ENCODE results near the gene MYCN. TPM values are rescaled to one million over a fixed set of nuclear protein-coding genes. Genes with fewer than 3 reads are reported as not detected.

MYCN gene
- total RNA-seq, 1 experiment from 2014 or later, result 8.7 TPM

- H3K9me3 Mint-ChIP-seq (ENCODE audit: low read depth, unreplicated experiment), result no peaks in the 10 kb centered on the region
- intact Hi-C loops (cut with micrococcal nuclease; ENCODE audit: unreplicated experiment), result no loop called here
- H3K36me3 Mint-ChIP-seq (ENCODE audit: insufficient read depth, unreplicated experiment), result peaks cover 7% of the 10 kb centered on the region
- no peak overlapping the region for H3K27ac Mint-ChIP-seq (ENCODE audit: unreplicated experiment)
- BruUV-seq (replicated peaks), result no TSS peak
- H3K27me3 Mint-ChIP-seq (ENCODE audit: unreplicated experiment), result no peaks in the 10 kb centered on the region
- peaks cover 79% of the 10 kb centered on the region for H3K4me1 Mint-ChIP-seq (ENCODE audit: low read depth, unreplicated experiment)
- H3K4me3 Mint-ChIP-seq (ENCODE audit: low read depth, unreplicated experiment), result no peak overlapping the region
- DNase-seq, result no peak
- CTCF ChIA-PET, result no interaction called here
- no peak for TF ChIP-seq CTCF (IDR thresholded peaks at IDR 0.05; ENCODE audit: unreplicated experiment)
Measured at GRCh38 chr2:15971831-15972522, 31.6 kb downstream of the MYCN start.

- BruUV-seq (replicated peaks), result no TSS peak
- CTCF ChIA-PET, result no interaction called here
Measured at GRCh38 chr2:15973481-15974401, 33.4 kb downstream of the MYCN start.

GRCh38 chr2:15974565-15975260 is 34.4 kb downstream of the MYCN start:
- peaks cover 61% of the 10 kb centered on the region for H3K4me1 Mint-ChIP-seq (ENCODE audit: low read depth, unreplicated experiment)
- H3K9me3 Mint-ChIP-seq (ENCODE audit: low read depth, unreplicated experiment), result no peaks in the 10 kb centered on the region
- no peak overlapping the region for H3K27ac Mint-ChIP-seq (ENCODE audit: unreplicated experiment)
- no peaks in the 10 kb centered on the region for H3K36me3 Mint-ChIP-seq (ENCODE audit: insufficient read depth, unreplicated experiment)
- DNase-seq, result no peak
- H3K27me3 Mint-ChIP-seq (ENCODE audit: unreplicated experiment), result no peaks in the 10 kb centered on the region
- intact Hi-C loops (cut with micrococcal nuclease; ENCODE audit: unreplicated experiment), result loop anchor here (5.0 kb wide), 1 partner anchor 38 kb away; no protein-coding TSS in a partner anchor
- H3K4me3 Mint-ChIP-seq (ENCODE audit: low read depth, unreplicated experiment), result no peak overlapping the region
- no peak for TF ChIP-seq CTCF (IDR thresholded peaks at IDR 0.05; ENCODE audit: unreplicated experiment)
- CTCF ChIA-PET, result interaction anchor here (0.6 kb wide), 1 partner anchor 388 kb away, joined by 3 read pairs; no protein-coding TSS in a partner anchor
- BruUV-seq (replicated peaks), result no TSS peak

More at GRCh38 chr2:15973481-15974401, 33.4 kb downstream of the MYCN start:
- intact Hi-C loops (cut with micrococcal nuclease; ENCODE audit: unreplicated experiment), result no loop called here
- Mint-ChIP-seq H3K4me3 (ENCODE audit: low read depth, unreplicated experiment) (no peak overlapping the region), H3K36me3 (ENCODE audit: insufficient read depth, unreplicated experiment) (peaks cover under 1% of the 10 kb centered on the region), H3K9me3 (ENCODE audit: low read depth, unreplicated experiment) (no peaks in the 10 kb centered on the region), H3K4me1 (ENCODE audit: low read depth, unreplicated experiment) (peaks cover 70% of the 10 kb centered on the region), H3K27ac (ENCODE audit: unreplicated experiment) (no peak overlapping the region), H3K27me3 (ENCODE audit: unreplicated experiment) (no peaks in the 10 kb centered on the region)
- no peak for DNase-seq
- no peak for TF ChIP-seq CTCF (IDR thresholded peaks at IDR 0.05; ENCODE audit: unreplicated experiment)

GRCh38 chr2:15975261-15975600 is 34.9 kb downstream of the MYCN start:
- Mint-ChIP-seq H3K4me1 (ENCODE audit: low read depth, unreplicated experiment) (peaks cover 58% of the 10 kb centered on the region), H3K27me3 (ENCODE audit: unreplicated experiment) (no peaks in the 10 kb centered on the region), H3K27ac (ENCODE audit: unreplicated experiment) (no peak overlapping the region), H3K9me3 (ENCODE audit: low read depth, unreplicated experiment) (no peaks in the 10 kb centered on the region), H3K4me3 (ENCODE audit: low read depth, unreplicated experiment) (no peak overlapping the region), H3K36me3 (ENCODE audit: insufficient read depth, unreplicated experiment) (no peaks in the 10 kb centered on the region)
- TF ChIP-seq CTCF (IDR thresholded peaks at IDR 0.05; ENCODE audit: unreplicated experiment), result no peak
- DNase-seq, result no peak
- intact Hi-C loops (cut with micrococcal nuclease; ENCODE audit: unreplicated experiment), result loop anchor here (5.0 kb wide), 1 partner anchor 37 kb away; no protein-coding TSS in a partner anchor
- no TSS peak for BruUV-seq (replicated peaks)
- CTCF ChIA-PET, result interaction anchor here (0.6 kb wide), 1 partner anchor 389 kb away, joined by 3 read pairs; no protein-coding TSS in a partner anchor
